Measurements from ENCODE around the gene PRIM2.
"Not testable (repeated sequence)": the region's sequence is repeated elsewhere in the genome, so short reads cannot be mapped to it uniquely, and the experiment has no call there.

PRIM2 gene

GRCh38 chr6:57317060-57317943, at the start of gene PRIM2:
Gene PRIM2, plus strand, starts transcription at chr6:57317630. Its CDS starts 816 bp downstream, at chr6:57318446.
- Mint-ChIP-seq H3K27me3 (no peaks in the 10 kb centered on the region), H3K36me3 (ENCODE audit: insufficient read depth) (peaks cover 7% of the 10 kb centered on the region), H3K27ac (ENCODE audit: low read depth) (peak within 1 kb of the TSS; percentile 81), H3K9me3 (no peaks in the 10 kb centered on the region), H3K4me3 (peak within 1 kb of the TSS; percentile 94), H3K4me1 (peaks cover 41% of the 10 kb centered on the region)
- DNase-seq (ENCODE audit: low spot score in 2 of 2) (peak; percentile 48 to 57), ATAC-seq (replicated peaks; ENCODE audit: extremely low read depth, poor library complexity, severe bottlenecking) (peak; percentile 84)

GRCh38 chr6:57268294-57268640, 49.2 kb upstream of the PRIM2 start:
- H3K4me3 Mint-ChIP-seq, result no peak overlapping the region
- H3K9me3 Mint-ChIP-seq, result no peaks in the 10 kb centered on the region
- no peaks in the 10 kb centered on the region for H3K4me1 Mint-ChIP-seq
- no peak overlapping the region for H3K27ac Mint-ChIP-seq (ENCODE audit: low read depth)
- ATAC-seq (replicated peaks; ENCODE audit: extremely low read depth, poor library complexity, severe bottlenecking) (no peak), DNase-seq (ENCODE audit: low spot score in 2 of 2) (no peak)
- no peaks in the 10 kb centered on the region for H3K36me3 Mint-ChIP-seq (ENCODE audit: insufficient read depth)
- peaks cover 25% of the 10 kb centered on the region for H3K27me3 Mint-ChIP-seq

GRCh38 chr6:57274113-57274824, 43.2 kb upstream of the PRIM2 start:
- DNase-seq (ENCODE audit: low spot score in 2 of 2); H3K4me1 Mint-ChIP-seq; H3K4me3 Mint-ChIP-seq; H3K27ac Mint-ChIP-seq (ENCODE audit: low read depth); H3K36me3 Mint-ChIP-seq (ENCODE audit: insufficient read depth); ATAC-seq (replicated peaks; ENCODE audit: extremely low read depth, poor library complexity, severe bottlenecking); H3K9me3 Mint-ChIP-seq: not testable (repeated sequence)
- peaks cover 70% of the 10 kb centered on the region for H3K27me3 Mint-ChIP-seq

- no peaks in the 10 kb centered on the region for H3K36me3 Mint-ChIP-seq (ENCODE audit: insufficient read depth)
- ATAC-seq (replicated peaks; ENCODE audit: extremely low read depth, poor library complexity, severe bottlenecking) (no peak), DNase-seq (ENCODE audit: low spot score in 2 of 2) (no peak)
- no peak overlapping the region for H3K4me3 Mint-ChIP-seq
- no peak overlapping the region for H3K27ac Mint-ChIP-seq (ENCODE audit: low read depth)
- peaks cover 77% of the 10 kb centered on the region for H3K27me3 Mint-ChIP-seq
- no peaks in the 10 kb centered on the region for H3K4me1 Mint-ChIP-seq
- no peaks in the 10 kb centered on the region for H3K9me3 Mint-ChIP-seq
Measured at GRCh38 chr6:57275384-57275783, 42.0 kb upstream of the PRIM2 start.

GRCh38 chr6:57276946-57277345, 40.5 kb upstream of the PRIM2 start:
- Mint-ChIP-seq H3K4me3 (no peak overlapping the region), H3K4me1 (no peaks in the 10 kb centered on the region), H3K27ac (ENCODE audit: low read depth) (no peak overlapping the region), H3K36me3 (ENCODE audit: insufficient read depth) (no peaks in the 10 kb centered on the region), H3K9me3 (no peaks in the 10 kb centered on the region), H3K27me3 (peaks cover 66% of the 10 kb centered on the region)
- ATAC-seq (replicated peaks; ENCODE audit: extremely low read depth, poor library complexity, severe bottlenecking) (no peak), DNase-seq (ENCODE audit: low spot score in 2 of 2) (no peak)

- no peak overlapping the region for H3K27ac Mint-ChIP-seq (ENCODE audit: low read depth)
- H3K36me3 Mint-ChIP-seq (ENCODE audit: insufficient read depth), result no peaks in the 10 kb centered on the region
- no peaks in the 10 kb centered on the region for H3K4me1 Mint-ChIP-seq
- ATAC-seq (replicated peaks; ENCODE audit: extremely low read depth, poor library complexity, severe bottlenecking) (no peak), DNase-seq (ENCODE audit: low spot score in 2 of 2) (no peak)
- H3K27me3 Mint-ChIP-seq, result peaks cover 50% of the 10 kb centered on the region
- no peak overlapping the region for H3K4me3 Mint-ChIP-seq
- no peaks in the 10 kb centered on the region for H3K9me3 Mint-ChIP-seq
Measured at GRCh38 chr6:57278570-57278969, 38.9 kb upstream of the PRIM2 start.

- Mint-ChIP-seq H3K27me3 (peaks cover 45% of the 10 kb centered on the region), H3K4me1 (no peaks in the 10 kb centered on the region), H3K4me3 (no peak overlapping the region), H3K36me3 (ENCODE audit: insufficient read depth) (no peaks in the 10 kb centered on the region), H3K27ac (ENCODE audit: low read depth) (no peak overlapping the region), H3K9me3 (no peaks in the 10 kb centered on the region)
- no peak for ATAC-seq (replicated peaks; ENCODE audit: extremely low read depth, poor library complexity, severe bottlenecking)
- DNase-seq (ENCODE audit: low spot score in 2 of 2), result no peak
Measured at GRCh38 chr6:57279013-57279412, 38.4 kb upstream of the PRIM2 start.

- DNase-seq (ENCODE audit: low spot score in 2 of 2) (no peak), ATAC-seq (replicated peaks; ENCODE audit: extremely low read depth, poor library complexity, severe bottlenecking) (no peak)
- H3K4me3 Mint-ChIP-seq, result no peak overlapping the region
- H3K27ac Mint-ChIP-seq (ENCODE audit: low read depth), result no peak overlapping the region
- H3K36me3 Mint-ChIP-seq (ENCODE audit: insufficient read depth), result no peaks in the 10 kb centered on the region
- H3K4me1 Mint-ChIP-seq, result no peaks in the 10 kb centered on the region
- peaks cover 57% of the 10 kb centered on the region for H3K27me3 Mint-ChIP-seq
- H3K9me3 Mint-ChIP-seq, result no peaks in the 10 kb centered on the region
Measured at GRCh38 chr6:57283106-57283505, 34.3 kb upstream of the PRIM2 start.

GRCh38 chr6:57283911-57284455, 33.4 kb upstream of the PRIM2 start:
- Mint-ChIP-seq H3K4me3 (no peak overlapping the region), H3K36me3 (ENCODE audit: insufficient read depth) (no peaks in the 10 kb centered on the region), H3K27me3 (peaks cover 53% of the 10 kb centered on the region), H3K9me3 (no peaks in the 10 kb centered on the region), H3K4me1 (no peaks in the 10 kb centered on the region), H3K27ac (ENCODE audit: low read depth) (no peak overlapping the region)
- DNase-seq (ENCODE audit: low spot score in 2 of 2), result no peak
- no peak for ATAC-seq (replicated peaks; ENCODE audit: extremely low read depth, poor library complexity, severe bottlenecking)

GRCh38 chr6:57288136-57288535, 29.3 kb upstream of the PRIM2 start:
- H3K36me3 Mint-ChIP-seq (ENCODE audit: insufficient read depth); ATAC-seq (replicated peaks; ENCODE audit: extremely low read depth, poor library complexity, severe bottlenecking); H3K9me3 Mint-ChIP-seq; DNase-seq (ENCODE audit: low spot score in 2 of 2); H3K4me3 Mint-ChIP-seq; H3K27ac Mint-ChIP-seq (ENCODE audit: low read depth); H3K4me1 Mint-ChIP-seq: not testable (repeated sequence)
- H3K27me3 Mint-ChIP-seq, result peaks cover 73% of the 10 kb centered on the region

GRCh38 chr6:57293472-57293871, 24.0 kb upstream of the PRIM2 start:
- H3K4me1 Mint-ChIP-seq; DNase-seq (ENCODE audit: low spot score in 2 of 2); H3K36me3 Mint-ChIP-seq (ENCODE audit: insufficient read depth); H3K4me3 Mint-ChIP-seq; H3K27ac Mint-ChIP-seq (ENCODE audit: low read depth); H3K9me3 Mint-ChIP-seq; ATAC-seq (replicated peaks; ENCODE audit: extremely low read depth, poor library complexity, severe bottlenecking): not testable (repeated sequence)
- H3K27me3 Mint-ChIP-seq, result peaks cover 35% of the 10 kb centered on the region

- no peaks in the 10 kb centered on the region for H3K9me3 Mint-ChIP-seq
- DNase-seq (ENCODE audit: low spot score in 2 of 2) (no peak), ATAC-seq (replicated peaks; ENCODE audit: extremely low read depth, poor library complexity, severe bottlenecking) (no peak)
- peaks cover 20% of the 10 kb centered on the region for H3K27me3 Mint-ChIP-seq
- no peaks in the 10 kb centered on the region for H3K36me3 Mint-ChIP-seq (ENCODE audit: insufficient read depth)
- no peak overlapping the region for H3K4me3 Mint-ChIP-seq
- H3K27ac Mint-ChIP-seq (ENCODE audit: low read depth), result no peak overlapping the region
- no peaks in the 10 kb centered on the region for H3K4me1 Mint-ChIP-seq
Measured at GRCh38 chr6:57294862-57295445, 22.5 kb upstream of the PRIM2 start.

All from central memory CD8-positive, alpha-beta T cell (primary cell).